H1 (cell line): Measurements from ENCODE around the gene SURF4. TPM values are rescaled to one million over a fixed set of nuclear protein-coding genes. Genes with fewer than 3 reads are reported as not detected.
A peak's percentile ranks its signal among the peaks of the same experiment; 100 is the strongest.

ENCODE experiments used
- ASH2L ChIP-seq: fragments of 200-600, 300-600 bp; sonication (generic); IDR thresholded peaks from one replicate; pipeline ENCODE4 v1.7.1; 2017; ENCODE audit warnings: low read length
- POU5F1 ChIP-seq: IDR thresholded peaks from 2 replicates; pipeline ENCODE4 v1.6.1; 2011; ENCODE audit warnings: low read depth, mild to moderate bottlenecking, low read length, moderate library complexity
- SIX5 ChIP-seq: IDR thresholded peaks from 2 replicates; pipeline ENCODE4 v1.6.1; 2011; ENCODE audit warnings: mild to moderate bottlenecking, low read depth, low read length
- USF2 ChIP-seq: IDR thresholded peaks from 2 replicates; pipeline ENCODE4 v1.6.1; 2011; ENCODE audit warnings: low read length, improper control_type of control experiment
- polyA plus RNA-seq, 7 experiments: library from polyadenylated mRNA; depleted of rRNA in 3 of 7; stranded (reverse) in 5 of 7; unstranded in 2 of 7; fragments of >200 nt in 5 of 7; fragments of 200-250 nt in 2 of 7; gene quantifications; 1 replicate in 5 of 7; 2 replicates in 1 of 7; 4 replicates in 1 of 7; pipeline versions ENCODE4 v1.2.1 to v1.2.3, GENCODE V29; 2011 to 2013; ENCODE audit warnings: missing spikeins in 2 of 7, mixed read lengths in 2 of 7
- total RNA-seq: library from RNA; stranded (reverse); fragmentation: NEBNext Ultra II Directional; extraction: Animal tissue kit (Norgen Biotek cat#: 25700); gene quantifications from 2 replicates; pipeline ENCODE4 v1.2.1, GENCODE V29; 2021
- TF ChIP-seq, protein P1 (sequence below): IDR thresholded peaks from 2 replicates; pipeline ENCODE4 v1.6.1; 2012; ENCODE audit warnings: inconsistent platforms

SURF4 gene
- total and polyA plus RNA-seq, 2 of the 8 experiments (the other 6 are each of a cell fraction or from before 2014, with no cell fraction given) = 176 to 182 TPM

GRCh38 chr9:133349965-133350616 lies 25.8 kb downstream of the SURF4 start (continued):
- TF ChIP-seq SIX5 (no peak), POU5F1 (no peak), USF2 (peak; percentile 25; the same call in 1 of the 2 replicates), ASH2L (no peak)
- TF ChIP-seq, protein P1, sequence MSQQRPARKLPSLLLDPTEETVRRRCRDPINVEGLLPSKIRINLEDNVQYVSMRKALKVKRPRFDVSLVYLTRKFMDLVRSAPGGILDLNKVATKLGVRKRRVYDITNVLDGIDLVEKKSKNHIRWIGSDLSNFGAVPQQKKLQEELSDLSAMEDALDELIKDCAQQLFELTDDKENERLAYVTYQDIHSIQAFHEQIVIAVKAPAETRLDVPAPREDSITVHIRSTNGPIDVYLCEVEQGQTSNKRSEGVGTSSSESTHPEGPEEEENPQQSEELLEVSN = no peak
